ENCODE results near the gene UTP11. TPM values are rescaled to one million over a fixed set of nuclear protein-coding genes. Genes with fewer than 3 reads are reported as not detected.
A peak's percentile ranks its signal among the peaks of the same experiment; 100 is the strongest.

The UTP11 gene
- total RNA-seq, 1 experiment from 2014 or later, result 101 TPM

- Histone ChIP-seq H3K9me3 (no peaks in the 10 kb centered on the region), H3K36me3 (no peaks in the 10 kb centered on the region), H3K4me3 (no peak overlapping the region), H3K27me3 (no peaks in the 10 kb centered on the region)
- DNase-seq, result no peak
Observed at GRCh38 chr1:38051079-38051543, 38.6 kb downstream of the UTP11 start.

- no peaks in the 10 kb centered on the region for H3K9me3 ChIP-seq
- H3K36me3 ChIP-seq, result no peaks in the 10 kb centered on the region
- H3K4me3 ChIP-seq, result no peak overlapping the region
- no peaks in the 10 kb centered on the region for H3K27me3 ChIP-seq
- no peak for DNase-seq
Observed at GRCh38 chr1:38052750-38053415, 40.3 kb downstream of the UTP11 start.

- no peak overlapping the region for H3K4me3 ChIP-seq
- H3K27me3 ChIP-seq, result no peaks in the 10 kb centered on the region
- DNase-seq, result no peak
- H3K9me3 ChIP-seq, result no peaks in the 10 kb centered on the region
- no peaks in the 10 kb centered on the region for H3K36me3 ChIP-seq
Observed at GRCh38 chr1:38053416-38054091, 41.0 kb downstream of the UTP11 start.

GRCh38 chr1:38055398-38055797, 42.9 kb downstream of the UTP11 start:
- Histone ChIP-seq H3K36me3 (no peaks in the 10 kb centered on the region), H3K27me3 (no peaks in the 10 kb centered on the region), H3K9me3 (no peaks in the 10 kb centered on the region), H3K4me3 (no peak overlapping the region)
- DNase-seq, result no peak

GRCh38 chr1:38055965-38056364, 43.4 kb downstream of the UTP11 start:
- no peak for DNase-seq
- H3K4me3 ChIP-seq, result no peak overlapping the region
- H3K9me3 ChIP-seq, result no peaks in the 10 kb centered on the region
- H3K36me3 ChIP-seq, result no peaks in the 10 kb centered on the region
- no peaks in the 10 kb centered on the region for H3K27me3 ChIP-seq

GRCh38 chr1:38059635-38060250, 47.2 kb downstream of the UTP11 start:
- no peaks in the 10 kb centered on the region for H3K36me3 ChIP-seq
- H3K27me3 ChIP-seq, result no peaks in the 10 kb centered on the region
- H3K4me3 ChIP-seq, result no peak overlapping the region
- H3K9me3 ChIP-seq, result no peaks in the 10 kb centered on the region
- DNase-seq, result no peak

- Histone ChIP-seq H3K27me3 (no peaks in the 10 kb centered on the region), H3K36me3 (no peaks in the 10 kb centered on the region), H3K4me3 (no peak overlapping the region), H3K9me3 (no peaks in the 10 kb centered on the region)
- DNase-seq, result no peak
Observed at GRCh38 chr1:38060498-38060897, 48.0 kb downstream of the UTP11 start.

GRCh38 chr1:38061290-38061689, 48.8 kb downstream of the UTP11 start:
- DNase-seq, result no peak
- H3K36me3 ChIP-seq, result no peaks in the 10 kb centered on the region
- no peak overlapping the region for H3K4me3 ChIP-seq
- no peaks in the 10 kb centered on the region for H3K27me3 ChIP-seq
- no peaks in the 10 kb centered on the region for H3K9me3 ChIP-seq

- H3K27me3 ChIP-seq, result no peaks in the 10 kb centered on the region
- no peaks in the 10 kb centered on the region for H3K9me3 ChIP-seq
- no peak overlapping the region for H3K4me3 ChIP-seq
- no peaks in the 10 kb centered on the region for H3K36me3 ChIP-seq
- DNase-seq, result no peak
Observed at GRCh38 chr1:38061883-38062328, 49.4 kb downstream of the UTP11 start.

GRCh38 chr1:38062361-38063288, 50.1 kb downstream of the UTP11 start:
- Histone ChIP-seq H3K9me3 (no peaks in the 10 kb centered on the region), H3K36me3 (no peaks in the 10 kb centered on the region), H3K4me3 (no peak overlapping the region), H3K27me3 (no peaks in the 10 kb centered on the region)
- DNase-seq, result no peak

- Histone ChIP-seq H3K4me3 (no peak overlapping the region), H3K27me3 (no peaks in the 10 kb centered on the region), H3K36me3 (no peaks in the 10 kb centered on the region), H3K9me3 (no peaks in the 10 kb centered on the region)
- no peak for DNase-seq
Observed at GRCh38 chr1:38063616-38064015, 51.1 kb downstream of the UTP11 start.

GRCh38 chr1:38064197-38064903, 51.8 kb downstream of the UTP11 start:
- no peaks in the 10 kb centered on the region for H3K36me3 ChIP-seq
- no peaks in the 10 kb centered on the region for H3K27me3 ChIP-seq
- no peak overlapping the region for H3K4me3 ChIP-seq
- DNase-seq, result peak; percentile 60
- H3K9me3 ChIP-seq, result no peaks in the 10 kb centered on the region

GRCh38 chr1:38068220-38068979, 55.9 kb downstream of the UTP11 start:
- Histone ChIP-seq H3K4me3 (no peak overlapping the region), H3K36me3 (no peaks in the 10 kb centered on the region), H3K9me3 (no peaks in the 10 kb centered on the region), H3K27me3 (no peaks in the 10 kb centered on the region)
- no peak for DNase-seq

GRCh38 chr1:38068980-38069340, 56.4 kb downstream of the UTP11 start:
- H3K4me3 ChIP-seq, result no peak overlapping the region
- H3K36me3 ChIP-seq, result no peaks in the 10 kb centered on the region
- H3K9me3 ChIP-seq, result no peaks in the 10 kb centered on the region
- DNase-seq, result no peak
- no peaks in the 10 kb centered on the region for H3K27me3 ChIP-seq

- no peak for DNase-seq
- Histone ChIP-seq H3K36me3 (no peaks in the 10 kb centered on the region), H3K4me3 (no peak overlapping the region), H3K9me3 (no peaks in the 10 kb centered on the region), H3K27me3 (no peaks in the 10 kb centered on the region)
Observed at GRCh38 chr1:38071312-38072256, 59.0 kb downstream of the UTP11 start.
